Measurements from ENCODE around the gene ROPN1.
"Not testable (repeated sequence)": the region's sequence is repeated elsewhere in the genome, so short reads cannot be mapped to it uniquely, and the experiment has no call there.

- TF ChIP-seq RAD21 (IDR thresholded peaks at IDR 0.05; ENCODE audit: insufficient read depth, low read depth, low read length) (peak; percentile 41), CTCF (IDR thresholded peaks at IDR 0.05 in 2 of 3, conservative IDR thresholded peaks at IDR 0.05 in 1 of 3; ENCODE audit: control insufficient read depth in 2 of 3, extremely low read depth in 1 of 3, insufficient read depth in 1 of 3, low read depth in 3 of 3, low read length in 3 of 3) (peak; percentile 25 to 52 (median 51); a peak in 5 of 6 replicates), SMC3 (IDR thresholded peaks at IDR 0.05; ENCODE audit: borderline replicate concordance, low read length) (peak; percentile 26; the same call in 1 of the 2 replicates)
- TF ChIP-seq FOXM1 (IDR thresholded peaks at IDR 0.05; ENCODE audit: low read depth, low read length); BACH1 (IDR thresholded peaks at IDR 0.05; ENCODE audit: borderline replicate concordance); SIX5 (IDR thresholded peaks at IDR 0.05; ENCODE audit: low read depth, low read length, severe bottlenecking); ATF7 (IDR thresholded peaks at IDR 0.05; ENCODE audit: low read depth); SREBF2 (IDR thresholded peaks at IDR 0.05; ENCODE audit: low read length); E2F4 (IDR thresholded peaks at IDR 0.05; ENCODE audit: low read depth, low read length); ZNF207 (IDR thresholded peaks at IDR 0.05; ENCODE audit: borderline replicate concordance); SIN3A (IDR thresholded peaks at IDR 0.05; ENCODE audit: low read depth, low read length); BCL3 (IDR thresholded peaks at IDR 0.05; ENCODE audit: borderline replicate concordance, insufficient read depth, low read depth, low read length, poor library complexity, severe bottlenecking); EED (IDR thresholded peaks at IDR 0.05; ENCODE audit: low read depth): not testable (repeated sequence)
- TF ChIP-seq, protein P1, sequence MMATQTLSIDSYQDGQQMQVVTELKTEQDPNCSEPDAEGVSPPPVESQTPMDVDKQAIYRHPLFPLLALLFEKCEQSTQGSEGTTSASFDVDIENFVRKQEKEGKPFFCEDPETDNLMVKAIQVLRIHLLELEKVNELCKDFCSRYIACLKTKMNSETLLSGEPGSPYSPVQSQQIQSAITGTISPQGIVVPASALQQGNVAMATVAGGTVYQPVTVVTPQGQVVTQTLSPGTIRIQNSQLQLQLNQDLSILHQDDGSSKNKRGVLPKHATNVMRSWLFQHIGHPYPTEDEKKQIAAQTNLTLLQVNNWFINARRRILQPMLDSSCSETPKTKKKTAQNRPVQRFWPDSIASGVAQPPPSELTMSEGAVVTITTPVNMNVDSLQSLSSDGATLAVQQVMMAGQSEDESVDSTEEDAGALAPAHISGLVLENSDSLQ (IDR thresholded peaks at IDR 0.05), result not testable (repeated sequence)
Observed at GRCh38 chr3:123979525-123980501, 12.1 kb downstream of the ROPN1 start.
